PC-3 (cell line): ENCODE results near the gene FGD3. TPM values are rescaled to one million over a fixed set of nuclear protein-coding genes. Genes with fewer than 3 reads are reported as not detected.

Experiments
- ATAC-seq: fragments of 200-7000 bp; cut with Tn5 transposase; 2 replicates; pipeline ENCODE4 v1.9.1; 2020; ENCODE audit warnings: mild to moderate bottlenecking, moderate library complexity
- BruUV-seq: library from RNA; stranded (reverse); fragments of 400-500 nt; replicated peaks from 2 replicates; lab custom pipeline; 2021; lab: Mats Ljungman, UMichigan
- CTCF ChIA-PET: fragments of 300-600 bp; sonication (Branson Sonifier 250); formaldehyde crosslinking; loops from one replicate; lab custom pipeline; 2022; ENCODE audit warnings: antibody characterized with exemption; lab: Charles Lee
- POLR2A ChIA-PET: fragments of 300-600 bp; sonication (Branson Sonifier 250); formaldehyde crosslinking; loops from one replicate; lab custom pipeline; 2022; ENCODE audit warnings: antibody characterized with exemption; ENCODE audit not compliant: unreplicated experiment; lab: Charles Lee
- DNase-seq: peaks from one replicate; pipeline ENCODE4 v3.0.0-alpha.2; 2015
- H2AFZ ChIP-seq: fragments of 300-600 bp; sonication (generic); 2 replicates; pipeline ENCODE4 v1.6.0; 2016; ENCODE audit warnings: antibody characterized with exemption, low read length
- H3F3A ChIP-seq: fragments of 300-600 bp; sonication (generic); one replicate; pipeline ENCODE4 v1.6.0; 2017; ENCODE audit warnings: antibody characterized with exemption, low read length, control low read depth, mild to moderate bottlenecking; ENCODE audit not compliant: unreplicated experiment
- H3K27ac ChIP-seq: fragments of 300-600 bp; sonication (generic); 2 replicates; pipeline ENCODE4 v1.5.1; 2016; ENCODE audit warnings: mild to moderate bottlenecking, low read length
- H3K27me3 ChIP-seq: fragments of 300-600 bp; sonication (generic); 2 replicates; pipeline ENCODE4 v1.6.1; 2016; ENCODE audit warnings: low read length, mixed read lengths
- H3K36me3 ChIP-seq: fragments of 300-600 bp; sonication (generic); 2 replicates; pipeline ENCODE4 v1.6.1; 2016; ENCODE audit warnings: low read depth, mixed run types, low read length, mixed read lengths
- H3K4me1 ChIP-seq: fragments of 300-600 bp; sonication (generic); 2 replicates; pipeline ENCODE4 v1.5.1; 2016; ENCODE audit warnings: low read length; ENCODE audit not compliant: insufficient read depth
- H3K4me2 ChIP-seq: fragments of 300-600 bp; sonication (generic); 2 replicates; pipeline ENCODE4 v1.6.0; 2016; ENCODE audit warnings: low read length
- H3K4me3 ChIP-seq: fragments of 300-600 bp; sonication (generic); 2 replicates; pipeline ENCODE4 v1.5.1; 2016; ENCODE audit warnings: mild to moderate bottlenecking, low read length, mixed read lengths
- H3K79me2 ChIP-seq: fragments of 300-600 bp; sonication (generic); 2 replicates; pipeline ENCODE4 v1.6.1; 2017; ENCODE audit warnings: low read length, mixed read lengths
- H3K9ac ChIP-seq: fragments of 300-600 bp; sonication (generic); 2 replicates; pipeline ENCODE4 v1.6.0; 2016; ENCODE audit warnings: mild to moderate bottlenecking, low read length
- H3K9me2 ChIP-seq: fragments of 300-600 bp; sonication (generic); replicated peaks from 2 replicates; pipeline ENCODE4 v1.6.1; 2016; ENCODE audit warnings: mixed run types, low read length, mixed read lengths
- H3K9me3 ChIP-seq: fragments of 300-600 bp; sonication (generic); 2 replicates; pipeline ENCODE4 v1.6.1; 2016; ENCODE audit warnings: low read length, mixed read lengths
- H4K20me1 ChIP-seq: fragments of 300-600 bp; sonication (generic); 2 replicates; pipeline ENCODE4 v1.6.1; 2016; ENCODE audit warnings: low read length, mixed read lengths
- CTCF ChIP-seq: fragments of 300-600 bp; sonication (generic); conservative IDR thresholded peaks from 2 replicates; pipeline ENCODE4 v1.5.1; 2017; ENCODE audit warnings: antibody characterized with exemption, low read depth, mild to moderate bottlenecking, low read length
- EZH2 ChIP-seq: fragments of 300-600 bp; sonication (generic); IDR thresholded peaks from one replicate; pipeline ENCODE4 v1.6.1; 2017; ENCODE audit warnings: antibody characterized with exemption, mild to moderate bottlenecking, low read length; ENCODE audit not compliant: unreplicated experiment
- EZH2phosphoT487 ChIP-seq: fragments of 300-600 bp; sonication (generic); IDR thresholded peaks from 2 replicates; pipeline ENCODE4 v1.6.1; 2018; ENCODE audit warnings: mild to moderate bottlenecking, antibody characterized with exemption, low read length, borderline replicate concordance
- intact Hi-C: fragments of 100-400 bp; cut with micrococcal nuclease; formaldehyde crosslinking; loops from 2 replicates; pipeline ENCODE4 v1.9.0; 2023
- total RNA-seq: library from RNA; depleted of rRNA; stranded (reverse); fragments of >200 nt; gene quantifications from 2 replicates; pipeline ENCODE4 v1.2.3, GENCODE V29; 2014

FGD3 gene
- total RNA-seq, 1 experiment from 2014 or later, result 5.4 TPM

GRCh38 chr9:93020151-93020550 is 72.8 kb downstream of the FGD3 start:
- intact Hi-C loops, result no loop called here
- Histone ChIP-seq H4K20me1 (no peaks in the 10 kb centered on the region), H3K9me2 (no peaks in the 10 kb centered on the region), H3K4me1 (no peaks in the 10 kb centered on the region), H3K9me3 (no peaks in the 10 kb centered on the region), H2AFZ (no peak overlapping the region), H3K27ac (no peak overlapping the region), H3K27me3 (no peaks in the 10 kb centered on the region), H3K36me3 (no peaks in the 10 kb centered on the region), H3F3A (no peaks in the 10 kb centered on the region), H3K4me3 (no peak overlapping the region), H3K9ac (no peak overlapping the region), H3K4me2 (no peak overlapping the region), H3K79me2 (no peaks in the 10 kb centered on the region)
- DNase-seq, result no peak
- no peak for ATAC-seq
- POLR2A ChIA-PET, result no interaction called here
- CTCF ChIA-PET, result no interaction called here
- no peak for TF ChIP-seq CTCF
- TF ChIP-seq EZH2, result no peak
- TF ChIP-seq EZH2phosphoT487, result no peak
- BruUV-seq, result no TSS peak

- Histone ChIP-seq H3K27ac (no peak overlapping the region), H3K9ac (no peak overlapping the region), H3K9me2 (no peaks in the 10 kb centered on the region), H3K79me2 (no peaks in the 10 kb centered on the region), H2AFZ (no peak overlapping the region), H3K36me3 (no peaks in the 10 kb centered on the region), H3K4me1 (no peaks in the 10 kb centered on the region), H3K4me3 (no peak overlapping the region), H3K9me3 (no peaks in the 10 kb centered on the region), H4K20me1 (no peaks in the 10 kb centered on the region), H3K27me3 (no peaks in the 10 kb centered on the region), H3F3A (no peaks in the 10 kb centered on the region), H3K4me2 (no peak overlapping the region)
- ChIA-PET CTCF (no interaction called here), POLR2A (no interaction called here)
- intact Hi-C loops, result no loop called here
- TF ChIP-seq EZH2 (no peak), EZH2phosphoT487 (no peak)
- no peak for DNase-seq
- ATAC-seq, result no peak
- BruUV-seq, result no TSS peak
These were observed 73.7 kb downstream of the FGD3 start for GRCh38 chr9:93020771-93021670.

GRCh38 chr9:93022066-93022465 is 74.7 kb downstream of the FGD3 start:
- ATAC-seq, result no peak
- no peaks in the 10 kb centered on the region for H3K4me1 ChIP-seq
- no peak overlapping the region for H2AFZ ChIP-seq
- no peaks in the 10 kb centered on the region for H3K9me2 ChIP-seq
- TF ChIP-seq CTCF, result no peak
- no peak for TF ChIP-seq EZH2
- no peak for TF ChIP-seq EZH2phosphoT487
- no peaks in the 10 kb centered on the region for H3F3A ChIP-seq
- CTCF ChIA-PET, result no interaction called here
- H3K4me2 ChIP-seq, result no peak overlapping the region
- DNase-seq, result no peak
- H3K27me3 ChIP-seq, result no peaks in the 10 kb centered on the region
- no peak overlapping the region for H3K9ac ChIP-seq
- H3K27ac ChIP-seq, result no peak overlapping the region
- no peaks in the 10 kb centered on the region for H3K79me2 ChIP-seq
- POLR2A ChIA-PET, result no interaction called here
- intact Hi-C loops, result no loop called here
- H3K36me3 ChIP-seq, result no peaks in the 10 kb centered on the region
- no peaks in the 10 kb centered on the region for H4K20me1 ChIP-seq
- BruUV-seq, result no TSS peak
- no peak overlapping the region for H3K4me3 ChIP-seq
- H3K9me3 ChIP-seq, result no peaks in the 10 kb centered on the region
